HG03045 (cell line): ENCODE measurements around the gene SHFL.

Source experiments
- ATAC-seq: cut with Tn5 transposase; IDR thresholded peaks from one replicate; pipeline ENCODE4 v1.9.1; 2021; ENCODE audit warnings: mild to moderate bottlenecking, moderate library complexity; ENCODE audit not compliant: unreplicated experiment

The SHFL gene

DNA sequence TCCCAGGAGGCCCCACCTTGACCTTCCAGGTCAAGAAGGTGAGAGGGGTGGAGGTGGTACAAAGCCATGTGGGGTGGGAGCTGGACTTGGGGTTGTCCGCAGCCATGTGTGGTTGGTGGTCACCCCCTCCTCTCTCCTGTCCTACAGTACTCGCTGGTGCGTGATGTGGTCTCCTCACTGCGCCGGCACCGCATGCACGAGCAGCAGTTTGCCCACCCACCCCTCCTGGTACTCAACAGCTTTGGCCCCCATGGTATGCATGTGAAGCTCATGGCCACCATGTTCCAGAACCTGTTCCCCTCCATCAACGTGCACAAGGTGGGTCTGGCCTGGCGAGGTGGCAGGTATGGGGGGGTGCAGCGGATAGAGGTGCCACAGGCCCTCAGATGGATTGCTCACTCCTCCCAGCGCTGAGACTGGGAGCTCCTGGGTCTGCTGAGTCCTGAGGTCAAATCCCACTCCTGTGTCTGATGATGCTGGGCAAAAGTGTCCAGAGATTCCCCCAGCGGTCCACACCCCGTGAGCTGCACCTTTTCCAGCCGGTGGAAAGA, 21.8 kb downstream of the SHFL start:
- no peak for ATAC-seq

DNA sequence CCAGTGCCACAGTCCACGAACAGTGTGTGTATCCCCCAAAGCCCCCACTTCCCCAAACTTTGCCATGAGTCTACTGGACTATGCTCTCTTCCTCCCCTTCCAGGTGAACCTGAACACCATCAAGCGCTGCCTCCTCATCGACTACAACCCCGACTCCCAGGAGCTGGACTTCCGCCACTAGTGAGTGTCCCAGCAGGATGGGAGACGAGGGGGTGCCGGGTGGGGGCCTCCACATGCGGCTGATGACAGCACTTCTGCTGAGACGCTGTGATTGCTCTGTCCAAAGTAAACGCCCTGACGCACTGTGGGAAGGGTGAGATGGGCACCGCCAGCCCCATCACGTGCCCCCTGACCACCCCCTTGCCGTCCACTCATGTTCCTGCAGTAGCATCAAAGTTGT, 23.4 kb downstream of the SHFL start:
- no peak for ATAC-seq

GRCh38 chr19:10110076-10110971, 24.2 kb downstream of the SHFL start:
- no peak for ATAC-seq

DNA sequence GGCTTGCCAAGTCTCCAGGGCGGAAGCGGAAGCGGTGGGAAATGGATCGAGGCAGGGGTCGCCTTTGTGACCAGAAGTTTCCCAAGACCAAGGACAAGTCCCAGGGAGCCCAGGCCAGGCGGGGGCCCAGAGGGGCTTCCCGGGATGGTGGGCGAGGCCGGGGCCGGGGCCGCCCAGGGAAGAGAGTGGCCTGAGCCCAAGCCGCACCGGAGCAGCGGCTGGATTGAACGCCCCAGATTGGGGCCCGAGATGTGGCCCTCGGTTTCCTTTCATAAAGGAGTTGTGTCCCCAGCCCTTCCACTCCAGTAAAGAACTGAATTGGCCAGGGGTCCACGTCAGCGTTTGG, 24.8 kb downstream of the SHFL start:
- ATAC-seq: no peak

DNA sequence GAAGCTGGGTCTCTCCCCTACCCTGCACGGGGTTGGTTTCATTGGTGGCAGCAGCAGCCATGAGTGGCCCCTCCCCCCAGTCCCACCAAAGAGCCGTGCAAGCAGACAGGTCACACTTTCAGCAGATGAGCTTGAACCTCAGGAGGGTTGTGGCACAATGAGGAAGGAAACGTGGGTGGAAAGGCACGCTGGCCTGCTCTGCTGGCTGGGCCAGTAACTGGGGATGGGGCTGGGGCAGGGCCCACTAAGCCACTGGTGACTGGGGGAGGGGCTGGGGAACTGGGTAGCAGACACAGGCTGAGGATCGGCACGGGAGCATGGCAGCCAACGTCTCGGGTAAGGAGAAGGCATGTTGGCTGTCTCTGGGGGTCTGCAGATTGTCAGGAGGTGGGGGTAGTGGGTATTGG, 25.3 kb downstream of the SHFL start, which contains the start of gene P2RY11:
Gene P2RY11, plus strand, starts transcription at position 289 of the 407 bp plus-strand sequence. Its CDS starts 29 bp downstream, at position 318.
- no peak for ATAC-seq

DNA sequence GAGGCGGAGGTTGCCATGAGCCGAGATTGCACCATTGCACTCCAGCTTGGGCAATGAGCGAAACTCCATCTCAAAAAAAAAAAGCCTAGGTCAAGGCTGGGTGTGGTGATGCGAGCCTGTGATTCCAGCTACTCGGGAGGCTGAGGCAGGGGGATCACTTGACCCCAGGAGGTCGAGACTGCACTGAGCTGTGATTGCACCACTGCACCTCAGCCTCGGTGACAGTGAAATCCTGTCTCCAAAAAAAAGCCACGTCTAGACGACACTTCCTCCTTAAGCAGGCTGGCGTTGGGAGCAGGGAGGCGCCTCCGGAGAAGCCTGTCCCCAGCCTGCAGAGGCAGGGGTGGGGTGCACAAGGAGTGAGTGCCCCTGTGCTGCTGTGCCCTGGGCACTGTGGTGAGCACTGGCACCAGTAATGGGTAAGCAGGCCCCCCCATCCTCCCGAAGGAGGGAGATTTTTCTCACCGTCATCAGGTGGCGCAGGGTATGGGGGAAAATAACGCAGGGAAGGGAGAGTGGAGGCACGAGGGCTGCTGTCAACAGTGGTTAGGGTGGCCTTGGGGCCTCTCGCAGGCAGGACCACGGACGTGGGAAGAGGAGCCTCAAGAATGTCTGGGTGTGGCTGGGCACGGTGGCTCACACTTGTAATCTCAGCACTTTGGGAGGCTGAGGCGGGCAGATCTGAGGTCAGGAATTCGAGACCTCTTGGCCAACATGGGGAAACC, 26.1 kb downstream of the SHFL start:
- no peak for ATAC-seq

DNA sequence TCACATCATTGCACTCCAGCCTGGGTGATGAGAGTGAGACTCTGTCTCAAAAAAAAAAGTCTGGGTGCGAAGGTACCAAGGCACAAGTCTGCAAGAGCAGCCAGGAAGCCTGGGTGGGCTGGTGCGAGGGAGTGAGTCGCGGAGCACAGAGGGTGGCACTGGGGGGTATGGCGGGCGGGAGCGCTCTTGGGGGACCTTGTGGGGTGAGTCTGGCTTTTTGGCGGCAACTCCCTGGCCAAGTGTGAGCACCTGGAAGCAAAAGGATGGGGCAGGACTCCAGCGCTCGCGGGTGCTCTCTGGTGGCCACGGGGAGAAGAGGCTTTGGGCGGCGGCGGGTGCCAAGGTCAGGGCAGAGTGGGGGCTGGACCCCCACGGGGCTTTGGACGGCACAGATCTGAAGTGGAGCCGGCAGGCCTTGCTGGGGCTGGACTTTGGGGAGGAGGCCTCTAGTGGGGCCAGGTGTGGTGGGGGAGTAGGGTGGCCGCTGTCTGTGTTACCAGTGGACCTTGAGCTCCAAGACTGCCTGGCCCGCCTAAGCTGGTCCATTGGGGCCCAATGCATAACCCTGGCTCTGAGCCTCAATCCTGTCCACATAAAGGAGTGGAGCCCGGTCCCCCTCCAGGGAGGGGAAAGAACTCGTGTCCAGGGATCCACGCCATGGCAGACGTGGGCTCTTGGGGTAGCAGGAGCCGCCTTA, 26.9 kb downstream of the SHFL start:
- no peak for ATAC-seq

- ATAC-seq: no peak
Observed at GRCh38 chr19:10113592-10113963, 27.5 kb downstream of the SHFL start.

DNA sequence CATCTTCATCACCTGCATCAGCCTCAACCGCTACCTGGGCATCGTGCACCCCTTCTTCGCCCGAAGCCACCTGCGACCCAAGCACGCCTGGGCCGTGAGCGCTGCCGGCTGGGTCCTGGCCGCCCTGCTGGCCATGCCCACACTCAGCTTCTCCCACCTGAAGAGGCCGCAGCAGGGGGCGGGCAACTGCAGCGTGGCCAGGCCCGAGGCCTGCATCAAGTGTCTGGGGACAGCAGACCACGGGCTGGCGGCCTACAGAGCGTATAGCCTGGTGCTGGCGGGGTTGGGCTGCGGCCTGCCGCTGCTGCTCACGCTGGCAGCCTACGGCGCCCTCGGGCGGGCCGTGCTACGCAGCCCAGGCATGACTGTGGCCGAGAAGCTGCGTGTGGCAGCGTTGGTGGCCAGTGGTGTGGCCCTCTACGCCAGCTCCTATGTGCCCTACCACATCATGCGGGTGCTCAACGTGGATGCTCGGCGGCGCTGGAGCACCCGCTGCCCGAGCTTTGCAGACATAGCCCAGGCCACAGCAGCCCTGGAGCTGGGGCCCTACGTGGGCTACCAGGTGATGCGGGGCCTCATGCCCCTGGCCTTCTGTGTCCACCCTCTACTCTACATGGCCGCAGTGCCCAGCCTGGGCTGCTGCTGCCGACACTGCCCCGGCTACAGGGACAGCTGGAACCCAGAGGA, 28.0 kb downstream of the SHFL start:
- no peak for ATAC-seq

DNA sequence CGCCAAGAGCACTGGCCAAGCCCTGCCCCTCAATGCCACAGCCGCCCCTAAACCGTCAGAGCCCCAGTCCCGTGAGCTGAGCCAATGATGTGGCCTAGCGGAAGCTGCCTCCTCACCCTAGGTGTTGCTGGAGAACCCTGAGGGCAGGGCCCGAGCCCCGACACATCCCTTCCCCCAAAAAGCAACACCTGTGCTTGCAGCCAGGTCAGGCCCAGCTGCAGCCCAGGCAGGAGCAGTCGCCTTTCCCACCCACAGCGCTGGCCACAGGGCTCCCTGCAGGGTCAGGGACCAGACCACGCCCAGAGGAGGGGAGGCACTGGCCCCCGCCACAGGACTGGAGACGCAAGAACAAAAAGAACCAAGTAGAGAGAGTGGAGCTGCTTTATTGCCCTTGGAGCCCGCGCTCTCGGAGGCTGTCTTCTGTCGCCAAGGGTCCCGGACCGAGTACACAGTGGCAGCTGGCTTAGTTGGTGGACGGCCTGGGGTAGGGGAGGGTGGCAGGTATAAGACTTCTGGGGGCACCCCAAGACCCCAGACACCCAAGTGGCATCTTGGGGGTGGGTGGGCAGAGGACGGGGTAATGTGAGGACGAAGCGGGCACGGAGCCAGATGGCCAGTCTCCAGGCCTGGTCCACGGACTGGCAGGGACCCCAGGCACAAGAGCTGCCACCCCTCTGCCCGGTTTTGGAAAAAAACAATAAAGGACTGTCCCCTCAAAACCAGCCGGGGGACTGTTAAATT, 28.7 kb downstream of the SHFL start:
- no peak for ATAC-seq

- no peak for ATAC-seq
Observed at GRCh38 chr19:10115392-10116084, 29.4 kb downstream of the SHFL start.

DNA sequence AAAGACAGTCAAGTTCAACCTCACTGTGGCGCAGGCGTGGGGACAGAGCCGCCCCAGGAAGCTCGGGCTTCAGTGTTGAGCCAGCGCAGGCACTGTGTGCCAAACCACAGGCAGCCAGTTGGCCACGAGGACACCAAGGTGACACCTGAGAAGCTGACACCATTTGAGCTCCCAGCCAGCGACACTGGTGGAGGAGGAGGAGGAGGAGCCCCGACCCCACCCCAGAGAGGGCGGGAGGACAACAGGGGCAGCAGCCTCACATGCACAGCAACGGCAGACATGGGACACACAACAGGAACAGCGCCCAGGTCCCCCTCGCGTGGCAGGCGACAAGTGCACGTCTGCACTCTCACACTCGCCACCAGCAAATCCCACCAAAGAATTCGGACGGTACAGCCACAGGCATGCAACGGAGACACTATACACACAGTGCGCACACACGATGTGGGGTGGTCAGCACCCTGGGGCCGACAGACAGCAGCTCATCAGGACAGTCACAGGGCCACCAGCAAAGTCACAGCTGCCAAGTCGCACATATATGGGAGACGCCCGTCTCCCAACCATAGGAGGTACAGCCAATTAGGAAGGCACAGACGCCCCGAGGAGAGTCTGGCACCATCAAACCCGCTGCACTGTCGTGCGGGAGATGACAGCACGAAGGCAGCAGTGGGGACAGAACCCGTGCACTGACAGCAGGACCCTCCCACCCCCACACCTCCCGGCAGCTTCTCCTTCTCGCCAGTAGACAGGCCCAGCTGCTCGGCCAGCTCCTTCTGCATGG, 30.2 kb downstream of the SHFL start:
- no peak for ATAC-seq

GRCh38 chr19:10116866-10117616, 30.9 kb downstream of the SHFL start:
- ATAC-seq: no peak

GRCh38 chr19:10118960-10119359, 32.8 kb downstream of the SHFL start:
- ATAC-seq: no peak

- ATAC-seq: no peak
Observed at GRCh38 chr19:10120538-10121189, 34.5 kb downstream of the SHFL start.

DNA sequence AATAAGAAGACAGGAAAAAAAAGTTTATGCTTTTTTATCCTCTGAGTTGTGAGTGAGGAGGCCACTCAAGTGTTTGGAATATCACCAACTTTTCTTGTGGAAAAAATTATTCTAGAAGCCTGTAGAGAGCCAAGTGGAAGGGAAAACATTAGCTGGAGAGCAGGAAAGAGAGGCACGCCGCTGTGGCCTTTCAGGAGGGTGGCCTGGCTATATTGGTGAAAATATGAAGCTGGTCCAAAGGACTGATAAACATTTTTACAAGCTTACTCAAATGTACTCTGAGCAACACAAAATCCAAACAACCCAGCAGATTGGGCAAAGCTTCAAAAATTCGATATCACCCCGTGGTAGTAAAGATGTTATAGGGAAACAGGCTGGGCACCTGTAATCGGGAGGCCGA, 35.9 kb downstream of the SHFL start:
- ATAC-seq: no peak

GRCh38 chr19:10124429-10124828, 38.3 kb downstream of the SHFL start:
- ATAC-seq: no peak
